C4-2B (cell line): ENCODE measurements around the gene CFAP157.

Source experiments
- ZFX ChIP-seq: fragments of 450-650 bp; IDR thresholded peaks from 2 replicates; pipeline ENCODE4 v1.6.1; 2017
- TF ChIP-seq, protein P1 (sequence below): fragments of 450-650 bp; conservative IDR thresholded peaks from 2 replicates; pipeline ENCODE4 v1.5.1; 2017; ENCODE audit warnings: mild to moderate bottlenecking

DNA sequence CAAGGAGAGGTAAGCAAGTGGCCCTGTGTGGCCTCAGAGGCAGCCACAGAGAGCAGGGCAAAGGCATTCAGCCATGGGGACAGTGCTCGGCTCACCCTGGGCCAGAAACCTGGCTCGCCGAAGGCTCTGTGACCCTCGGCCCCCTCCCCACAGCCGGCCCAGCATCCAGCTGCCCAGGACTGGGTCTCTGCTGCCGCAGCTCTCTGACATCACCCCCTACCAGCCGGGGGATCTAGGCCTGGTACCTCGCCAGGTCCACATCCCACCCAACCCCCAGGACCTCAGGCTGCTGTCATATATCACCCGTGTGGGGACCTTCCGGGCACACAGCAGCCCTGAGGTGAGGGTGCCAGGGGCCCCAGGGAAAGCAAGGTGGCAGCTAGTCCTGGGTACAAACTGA is 6.1 kb downstream of the CFAP157 start:
- TF ChIP-seq, protein P1, sequence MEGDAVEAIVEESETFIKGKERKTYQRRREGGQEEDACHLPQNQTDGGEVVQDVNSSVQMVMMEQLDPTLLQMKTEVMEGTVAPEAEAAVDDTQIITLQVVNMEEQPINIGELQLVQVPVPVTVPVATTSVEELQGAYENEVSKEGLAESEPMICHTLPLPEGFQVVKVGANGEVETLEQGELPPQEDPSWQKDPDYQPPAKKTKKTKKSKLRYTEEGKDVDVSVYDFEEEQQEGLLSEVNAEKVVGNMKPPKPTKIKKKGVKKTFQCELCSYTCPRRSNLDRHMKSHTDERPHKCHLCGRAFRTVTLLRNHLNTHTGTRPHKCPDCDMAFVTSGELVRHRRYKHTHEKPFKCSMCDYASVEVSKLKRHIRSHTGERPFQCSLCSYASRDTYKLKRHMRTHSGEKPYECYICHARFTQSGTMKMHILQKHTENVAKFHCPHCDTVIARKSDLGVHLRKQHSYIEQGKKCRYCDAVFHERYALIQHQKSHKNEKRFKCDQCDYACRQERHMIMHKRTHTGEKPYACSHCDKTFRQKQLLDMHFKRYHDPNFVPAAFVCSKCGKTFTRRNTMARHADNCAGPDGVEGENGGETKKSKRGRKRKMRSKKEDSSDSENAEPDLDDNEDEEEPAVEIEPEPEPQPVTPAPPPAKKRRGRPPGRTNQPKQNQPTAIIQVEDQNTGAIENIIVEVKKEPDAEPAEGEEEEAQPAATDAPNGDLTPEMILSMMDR, result no peak
- no peak for TF ChIP-seq ZFX
